ENCODE measurements around the gene DCBLD1.
A peak's percentile ranks its signal among the peaks of the same experiment; 100 is the strongest.

DCBLD1 gene

GRCh38 chr6:117469791-117470190 is 12.7 kb upstream of the DCBLD1 start:
- DNase-seq (ENCODE audit: low spot score): no peak
- no peak for TF ChIP-seq CTCF (IDR thresholded peaks at IDR 0.05; ENCODE audit: extremely low read depth, insufficient read depth, missing control alignments)
- in situ Hi-C loops (cut with MboI; ENCODE audit: low pct_unique_long_range_greater_than_20kb, low sequenced_read_pairs, unreplicated experiment): no loop called here

DNA sequence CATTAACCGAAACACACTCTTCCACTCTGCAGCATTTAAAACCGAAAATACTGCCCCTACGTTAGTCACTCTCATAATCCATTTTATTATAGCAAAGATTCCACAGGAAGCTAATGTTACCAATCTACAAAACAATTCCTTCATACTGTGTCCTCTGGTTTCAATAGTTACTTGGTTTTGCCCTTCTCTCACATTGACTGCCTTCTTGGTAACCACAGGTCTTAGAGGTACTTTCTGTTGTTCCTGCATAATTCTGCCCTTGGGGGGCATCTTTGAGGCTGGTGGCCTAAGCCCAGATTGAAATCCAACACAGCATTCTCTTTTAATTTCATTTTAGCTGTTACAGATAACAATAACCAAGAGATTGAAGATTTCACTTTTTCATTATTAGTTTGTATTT is 9.8 kb upstream of the DCBLD1 start:
- in situ Hi-C loops (cut with MboI; ENCODE audit: low pct_unique_long_range_greater_than_20kb, low sequenced_read_pairs, unreplicated experiment): no loop called here

GRCh38 chr6:117473401-117473800 is 9.1 kb upstream of the DCBLD1 start:
- DNase-seq (ENCODE audit: low spot score): no peak
- TF ChIP-seq CTCF (IDR thresholded peaks at IDR 0.05; ENCODE audit: extremely low read depth, insufficient read depth, missing control alignments): no peak
- in situ Hi-C loops (cut with MboI; ENCODE audit: low pct_unique_long_range_greater_than_20kb, low sequenced_read_pairs, unreplicated experiment): no loop called here

More for the DNA sequence above, 9.8 kb upstream of the DCBLD1 start:
- no peak for TF ChIP-seq CTCF (IDR thresholded peaks at IDR 0.05; ENCODE audit: extremely low read depth, insufficient read depth, missing control alignments)
- no peak for DNase-seq (ENCODE audit: low spot score)

DNA sequence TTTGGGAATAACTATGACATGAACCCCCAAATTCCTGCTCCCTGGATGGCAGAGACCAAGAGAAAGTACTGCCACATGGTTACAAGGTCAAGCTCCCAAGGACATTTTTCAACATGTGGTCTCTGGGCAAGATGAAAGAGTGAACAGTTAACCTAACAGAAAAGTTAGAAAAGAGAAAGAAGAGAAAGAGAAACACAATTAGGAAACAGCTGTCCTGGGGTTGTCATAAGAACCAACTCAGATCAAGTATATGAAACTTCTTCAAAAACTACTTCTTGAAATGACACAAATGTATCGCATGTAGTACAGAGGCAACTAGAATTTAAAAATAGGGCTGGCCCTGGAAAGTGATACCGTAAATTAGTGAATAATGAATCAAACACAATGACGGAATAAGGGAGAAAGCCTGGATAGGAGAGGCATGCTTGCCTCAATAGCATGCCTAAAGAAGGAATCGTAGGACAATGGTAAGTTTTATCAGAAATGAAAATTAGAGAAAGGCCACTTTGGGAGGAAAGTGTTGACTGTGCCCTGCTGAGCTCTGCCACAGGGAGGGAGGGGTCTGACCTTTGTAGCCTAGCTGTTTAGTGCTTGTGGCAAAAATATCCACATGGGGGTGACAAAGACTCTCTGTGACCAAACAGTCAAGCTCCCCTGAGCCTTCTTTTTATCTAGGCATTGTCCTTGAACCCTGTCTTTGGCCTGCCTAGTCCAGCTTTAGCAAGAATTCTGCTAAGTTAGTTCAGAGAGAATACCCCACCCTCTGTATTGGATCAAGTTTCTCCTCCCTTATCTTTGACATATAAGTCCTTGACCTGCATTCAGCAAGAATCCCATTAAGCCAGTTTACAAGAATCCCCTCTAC is 4.3 kb upstream of the DCBLD1 start:
- peak; percentile 57 for TF ChIP-seq CTCF (IDR thresholded peaks at IDR 0.05; ENCODE audit: extremely low read depth, insufficient read depth, missing control alignments)
- peak; percentile 49 for DNase-seq (ENCODE audit: low spot score)
- in situ Hi-C loops (cut with MboI; ENCODE audit: low pct_unique_long_range_greater_than_20kb, low sequenced_read_pairs, unreplicated experiment): no loop called here

DNA sequence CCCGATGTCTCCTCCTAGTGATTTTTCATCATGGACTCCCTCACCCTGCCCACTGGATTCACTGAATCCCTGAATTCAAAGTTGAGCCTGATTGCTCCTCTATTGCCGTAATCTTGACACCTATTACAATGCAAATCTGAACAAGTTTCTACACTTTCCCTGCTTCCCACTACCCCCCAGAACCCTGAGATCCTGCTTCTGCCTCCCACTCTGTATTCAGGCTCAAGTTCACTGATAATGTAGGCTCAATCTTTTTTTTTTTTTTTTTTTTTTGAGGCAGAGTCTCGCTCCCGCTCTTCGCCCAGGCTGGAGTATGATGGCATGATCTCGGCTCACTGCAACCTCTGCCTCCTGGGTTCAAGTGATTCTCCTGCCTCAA is 3.6 kb upstream of the DCBLD1 start:
- TF ChIP-seq CTCF (IDR thresholded peaks at IDR 0.05; ENCODE audit: extremely low read depth, insufficient read depth, missing control alignments): no peak
- DNase-seq (ENCODE audit: low spot score): no peak

GRCh38 chr6:117480651-117481050 is 1.8 kb upstream of the DCBLD1 start:
- DNase-seq (ENCODE audit: low spot score): no peak
- in situ Hi-C loops (cut with MboI; ENCODE audit: low pct_unique_long_range_greater_than_20kb, low sequenced_read_pairs, unreplicated experiment): no loop called here
- TF ChIP-seq CTCF (IDR thresholded peaks at IDR 0.05; ENCODE audit: extremely low read depth, insufficient read depth, missing control alignments): no peak

More for the DNA sequence above, 3.6 kb upstream of the DCBLD1 start:
- in situ Hi-C loops (cut with MboI; ENCODE audit: low pct_unique_long_range_greater_than_20kb, low sequenced_read_pairs, unreplicated experiment): no loop called here
